GM12801 (cell line): ENCODE data around the gene FHIT.

Experiments used
- TF ChIP-seq, protein P1 (sequence below): IDR thresholded peaks from one replicate; pipeline ENCODE4 v1.5.1; 2011; ENCODE audit warnings: control low read depth; ENCODE audit not compliant: insufficient read length; ENCODE audit errors: extremely low read depth

FHIT gene

DNA sequence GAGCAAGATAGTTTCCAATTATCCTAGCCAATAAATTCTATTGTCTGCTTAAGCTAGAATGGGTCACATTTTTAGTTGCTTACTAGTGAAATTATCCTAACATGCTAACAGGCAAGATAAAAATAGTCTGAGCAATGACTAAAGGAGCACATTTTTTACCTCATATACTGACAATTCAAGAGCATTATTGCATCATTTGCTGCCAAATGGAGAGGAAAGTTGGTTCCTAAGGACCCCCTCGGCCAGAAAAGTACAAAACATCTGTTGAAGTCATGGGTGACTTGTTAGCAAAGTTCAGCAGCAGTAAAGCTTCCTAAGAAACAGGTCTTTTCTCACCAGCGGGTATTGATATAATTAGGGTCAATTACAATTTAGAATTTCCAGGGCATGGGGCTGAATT lies 1001.0 kb downstream of the FHIT start:
- TF ChIP-seq, protein P1, sequence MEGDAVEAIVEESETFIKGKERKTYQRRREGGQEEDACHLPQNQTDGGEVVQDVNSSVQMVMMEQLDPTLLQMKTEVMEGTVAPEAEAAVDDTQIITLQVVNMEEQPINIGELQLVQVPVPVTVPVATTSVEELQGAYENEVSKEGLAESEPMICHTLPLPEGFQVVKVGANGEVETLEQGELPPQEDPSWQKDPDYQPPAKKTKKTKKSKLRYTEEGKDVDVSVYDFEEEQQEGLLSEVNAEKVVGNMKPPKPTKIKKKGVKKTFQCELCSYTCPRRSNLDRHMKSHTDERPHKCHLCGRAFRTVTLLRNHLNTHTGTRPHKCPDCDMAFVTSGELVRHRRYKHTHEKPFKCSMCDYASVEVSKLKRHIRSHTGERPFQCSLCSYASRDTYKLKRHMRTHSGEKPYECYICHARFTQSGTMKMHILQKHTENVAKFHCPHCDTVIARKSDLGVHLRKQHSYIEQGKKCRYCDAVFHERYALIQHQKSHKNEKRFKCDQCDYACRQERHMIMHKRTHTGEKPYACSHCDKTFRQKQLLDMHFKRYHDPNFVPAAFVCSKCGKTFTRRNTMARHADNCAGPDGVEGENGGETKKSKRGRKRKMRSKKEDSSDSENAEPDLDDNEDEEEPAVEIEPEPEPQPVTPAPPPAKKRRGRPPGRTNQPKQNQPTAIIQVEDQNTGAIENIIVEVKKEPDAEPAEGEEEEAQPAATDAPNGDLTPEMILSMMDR, result no peak

- TF ChIP-seq, protein P1, result no peak
Observed at GRCh38 chr3:60246361-60246760, 1004.9 kb downstream of the FHIT start.

- TF ChIP-seq, protein P1, result no peak
Observed at GRCh38 chr3:60243456-60243855, 1007.8 kb downstream of the FHIT start.

GRCh38 chr3:60240492-60240891 lies 1010.8 kb downstream of the FHIT start:
- TF ChIP-seq, protein P1, result no peak

DNA sequence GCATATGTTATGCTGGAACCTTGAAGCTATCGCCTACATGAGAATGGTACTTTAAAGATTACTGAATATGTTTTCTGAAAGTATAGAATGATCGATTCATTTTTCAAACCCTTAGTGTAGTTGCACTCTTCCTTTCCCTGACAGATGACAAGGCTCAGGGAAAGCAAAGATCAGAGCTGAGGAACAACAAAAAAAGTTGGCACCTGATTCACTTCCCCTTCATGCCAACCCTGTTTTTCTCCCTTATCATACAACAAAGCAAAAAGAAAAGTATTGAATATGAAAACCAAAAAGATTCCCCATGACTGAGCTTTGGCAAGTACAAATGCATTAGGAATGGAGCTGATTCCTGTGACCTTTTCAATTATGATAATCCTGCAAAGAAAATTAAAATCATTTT lies 1012.7 kb downstream of the FHIT start:
- TF ChIP-seq, protein P1, result no peak

DNA sequence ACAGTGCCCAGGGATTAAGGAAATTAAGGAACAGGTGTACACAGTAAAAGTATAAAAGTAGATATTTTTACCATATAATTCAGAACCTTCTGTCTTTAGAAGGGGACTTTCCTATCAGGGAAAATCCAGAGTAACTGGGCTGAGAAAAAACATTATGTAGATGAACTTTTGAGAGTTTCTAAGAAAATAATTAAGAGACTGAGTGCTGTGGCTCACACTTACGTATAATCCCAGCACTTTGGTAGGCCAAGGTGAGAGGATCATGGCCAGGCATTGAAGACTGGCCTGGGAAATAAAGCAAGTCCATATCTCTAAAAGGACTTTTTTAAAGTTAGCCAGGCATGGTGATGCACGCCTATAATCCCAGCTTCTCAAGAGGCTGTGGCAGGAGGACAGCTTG lies 1021.8 kb downstream of the FHIT start:
- TF ChIP-seq, protein P1, result no peak

DNA sequence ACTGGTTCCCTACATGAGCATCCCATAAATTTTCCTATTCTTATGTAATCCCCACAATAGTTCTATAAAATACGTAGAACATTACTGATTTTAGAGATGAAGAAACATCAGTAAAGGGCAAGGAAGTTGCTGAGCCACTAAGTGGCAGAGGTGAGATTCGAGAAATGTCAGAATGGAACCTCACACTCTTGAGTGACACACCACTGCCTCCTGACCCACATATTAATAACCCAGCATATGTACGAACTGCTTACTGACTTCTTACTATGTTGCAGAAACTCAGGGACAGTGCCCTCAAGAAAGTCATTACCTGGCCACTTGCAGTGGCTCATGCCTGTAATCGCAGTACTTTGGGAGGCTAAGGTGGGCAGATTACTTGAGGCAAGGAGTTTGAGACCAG lies 1022.4 kb downstream of the FHIT start:
- TF ChIP-seq, protein P1, result no peak

DNA sequence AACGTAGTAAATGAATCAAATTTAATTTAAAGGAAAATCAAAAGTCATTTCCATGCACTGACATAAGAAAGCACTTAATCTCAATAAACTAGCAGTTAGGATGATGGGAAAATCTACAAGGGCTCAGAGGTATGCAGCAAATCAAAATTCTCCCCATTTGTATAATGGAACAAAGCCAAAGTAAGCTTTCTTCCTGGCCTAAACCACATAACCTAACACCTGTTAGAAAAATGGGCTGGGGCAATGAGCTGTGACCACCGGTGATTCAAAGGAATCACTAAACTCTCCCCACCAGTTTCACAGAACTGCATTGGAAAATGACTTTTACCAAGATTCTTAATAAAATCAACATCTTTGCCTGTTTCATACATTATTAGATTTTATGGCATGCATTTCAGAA lies 1024.3 kb downstream of the FHIT start:
- TF ChIP-seq, protein P1, result no peak
